Panc1 (cell line): ENCODE data around the gene KBTBD2. TPM values are rescaled to one million over a fixed set of nuclear protein-coding genes. Genes with fewer than 3 reads are reported as not detected.
"Not testable (repeated sequence)": the region's sequence is repeated elsewhere in the genome, so short reads cannot be mapped to it uniquely, and the experiment has no call there.

Experiments
- ATAC-seq: fragments of 200-7000 bp; cut with Tn5 transposase; 2 replicates; pipeline ENCODE4 v1.9.1; 2020; ENCODE audit warnings: mild to moderate bottlenecking, moderate library complexity
- BruUV-seq: library from RNA; stranded (reverse); fragments of 400-500 nt; replicated peaks from 2 replicates; lab custom pipeline; 2021; lab: Mats Ljungman, UMichigan
- CTCF ChIA-PET: fragments of 300-600 bp; sonication (Branson Sonifier 250); formaldehyde crosslinking; loops from one replicate; lab custom pipeline; 2022; ENCODE audit warnings: antibody characterized with exemption; lab: Charles Lee
- POLR2A ChIA-PET: fragments of 300-600 bp; sonication (Branson Sonifier 250); formaldehyde crosslinking; loops from one replicate; lab custom pipeline; 2022; ENCODE audit warnings: antibody characterized with exemption; lab: Charles Lee
- DNase-seq: peaks from one replicate; pipeline ENCODE4 v3.0.0-alpha.2; 2010; ENCODE audit warnings: low read depth, low spot score
- H3K27ac ChIP-seq: 2 replicates; pipeline ENCODE4 v1.5.1; 2011; ENCODE audit warnings: mild to moderate bottlenecking, low read length, inconsistent platforms
- H3K27me3 ChIP-seq: fragments of 200-500 bp; sonication (Bioruptor generic); 2 replicates; pipeline ENCODE4 v1.6.0; 2014; ENCODE audit warnings: low read length, inconsistent platforms; ENCODE audit not compliant: control insufficient read depth, insufficient read depth
- H3K36me3 ChIP-seq: fragments of 200-500 bp; sonication (Bioruptor generic); 2 replicates; pipeline ENCODE4 v1.5.1; 2014; ENCODE audit warnings: inconsistent platforms, mild to moderate bottlenecking, low read length, moderate library complexity; ENCODE audit not compliant: control insufficient read depth, insufficient read depth
- H3K4me1 ChIP-seq: 2 replicates; pipeline ENCODE4 v1.5.1; 2011; ENCODE audit warnings: inconsistent platforms, mild to moderate bottlenecking, low read length, moderate library complexity; ENCODE audit not compliant: control insufficient read depth, insufficient read depth
- H3K4me3 ChIP-seq, 2 experiments: 2 replicates each; pipeline ENCODE4 v1.5.1; 2011 to 2012; ENCODE audit warnings: low read depth in 2 of 2, low read length in 2 of 2, mild to moderate bottlenecking in 2 of 2, inconsistent platforms in 1 of 2, moderate library complexity in 1 of 2
- H3K9me3 ChIP-seq: fragments of 200-500 bp; sonication (Bioruptor generic); 2 replicates; pipeline ENCODE4 v1.5.1; 2014; ENCODE audit warnings: low read depth, mild to moderate bottlenecking, inconsistent platforms, low read length, moderate library complexity; ENCODE audit not compliant: control insufficient read depth, insufficient read depth
- CTCF ChIP-seq: fragments of 450-650 bp; IDR thresholded peaks from 2 replicates; pipeline ENCODE4 v1.5.1; 2017; ENCODE audit warnings: mild to moderate bottlenecking
- POLR2AphosphoS5 ChIP-seq: IDR thresholded peaks from 2 replicates; pipeline ENCODE4 v1.6.1; 2012; ENCODE audit warnings: mild to moderate bottlenecking, low read depth, low read length, moderate library complexity
- REST ChIP-seq, 2 experiments: IDR thresholded peaks; 2 replicates each; pipeline ENCODE4 v1.6.1; 2011 to 2012; ENCODE audit warnings: low read depth in 2 of 2, control low read depth in 1 of 2, low read length in 1 of 2, mild to moderate bottlenecking in 1 of 2, moderate library complexity in 1 of 2; ENCODE audit not compliant: insufficient read depth in 1 of 2
- SIN3A ChIP-seq: IDR thresholded peaks from 2 replicates; pipeline ENCODE4 v1.6.1; 2012; ENCODE audit warnings: low read depth, mild to moderate bottlenecking, low read length, moderate library complexity, borderline replicate concordance; ENCODE audit not compliant: insufficient read depth
- TCF7L2 ChIP-seq: IDR thresholded peaks from 2 replicates; pipeline ENCODE4 v1.6.1; 2011; ENCODE audit warnings: mild to moderate bottlenecking, low read depth, low read length, inconsistent platforms
- in situ Hi-C: cut with HindIII; loops from 2 replicates; pipeline ENCODE4 v1.10.0; 2016; ENCODE audit warnings: low sequenced_read_pairs, low pct_unique_long_range_greater_than_20kb
- intact Hi-C: fragments of 100-400 bp; cut with micrococcal nuclease; formaldehyde crosslinking; loops from one replicate; pipeline ENCODE4 v1.10.0; 2022; ENCODE audit not compliant: unreplicated experiment
- total RNA-seq: library from RNA; stranded (reverse); gene quantifications from one replicate; pipeline ENCODE4 v1.2.1, GENCODE V29; 2021; ENCODE audit not compliant: unreplicated experiment

The KBTBD2 gene
- total RNA-seq, 1 experiment from 2014 or later = 36.8 TPM

- no peak overlapping the region for H3K27ac ChIP-seq
- H3K9me3 ChIP-seq = no peaks in the 10 kb centered on the region
- BruUV-seq = no TSS peak
- no peak for TF ChIP-seq TCF7L2
- ATAC-seq (no peak), DNase-seq (no peak)
- in situ Hi-C loops (no loop called here), intact Hi-C loops (no loop called here)
- ChIA-PET CTCF (no interaction called here), POLR2A (no interaction called here)
- H3K4me3 ChIP-seq = no peak overlapping the region
- no peaks in the 10 kb centered on the region; the same call in 1 of the 2 replicates for H3K4me1 ChIP-seq
- no peaks in the 10 kb centered on the region for H3K36me3 ChIP-seq
- H3K27me3 ChIP-seq = no peaks in the 10 kb centered on the region
These were observed 31.5 kb downstream of the KBTBD2 start for GRCh38 chr7:32860090-32860489.

GRCh38 chr7:32858648-32859047 is 32.9 kb downstream of the KBTBD2 start:
- ATAC-seq = no peak
- intact Hi-C loops = no loop called here
- no peaks in the 10 kb centered on the region for H3K27me3 ChIP-seq
- no peak overlapping the region for H3K27ac ChIP-seq
- ChIA-PET CTCF (no interaction called here), POLR2A (no interaction called here)
- H3K4me3 ChIP-seq = no peak overlapping the region
- H3K9me3 ChIP-seq = no peaks in the 10 kb centered on the region
- H3K4me1 ChIP-seq = no peaks in the 10 kb centered on the region; the same call in 1 of the 2 replicates
- no TSS peak for BruUV-seq
- in situ Hi-C loops = no loop called here
- DNase-seq = no peak
- H3K36me3 ChIP-seq = no peaks in the 10 kb centered on the region
- TF ChIP-seq SIN3A (no peak), POLR2AphosphoS5 (no peak), REST (IDR thresholded peaks at IDR 0.05; ENCODE audit: insufficient read depth in 1 of 2, low read depth in 2 of 2, low read length in 1 of 2) (no peak), TCF7L2 (no peak), CTCF (no peak)

GRCh38 chr7:32857063-32857462 is 34.5 kb downstream of the KBTBD2 start:
- in situ Hi-C loops, DNase-seq, H3K4me1 ChIP-seq, H3K27ac ChIP-seq, ATAC-seq, CTCF ChIA-PET, H3K27me3 ChIP-seq, H3K9me3 ChIP-seq, H3K36me3 ChIP-seq, BruUV-seq, H3K4me3 ChIP-seq, POLR2A ChIA-PET, intact Hi-C loops: not testable (repeated sequence)
